AG04450 (cell line): Measurements from ENCODE around the gene SLC39A11. TPM values are rescaled to one million over a fixed set of nuclear protein-coding genes. Genes with fewer than 3 reads are reported as not detected.

Source experiments
- CTCF ChIA-PET: fragments of 300-600, 350-600 bp; formaldehyde crosslinking; extraction: SDS; loops from one replicate; lab custom pipeline; 2022; ENCODE audit warnings: antibody characterized with exemption, inconsistent platforms; lab: Charles Lee
- POLR2A ChIA-PET: fragments of 350-600 bp; formaldehyde crosslinking; extraction: SDS; loops from one replicate; lab custom pipeline; 2021; ENCODE audit warnings: antibody characterized with exemption, inconsistent platforms; lab: Yijun Ruan, JAX
- DNase-seq: peaks from one replicate; pipeline ENCODE4 v3.0.0-alpha.2; 2011; ENCODE audit warnings: low read depth, low spot score
- H3K27ac ChIP-seq: one replicate; pipeline ENCODE4 v1.5.1; 2012; ENCODE audit warnings: low read depth, low read length, control low read depth
- H3K27me3 ChIP-seq: one replicate; pipeline ENCODE4 v1.6.0; 2012; ENCODE audit warnings: low read length; ENCODE audit not compliant: control insufficient read depth, insufficient read depth
- H3K4me3 ChIP-seq: 2 replicates; pipeline ENCODE4 v1.5.1; 2011; ENCODE audit warnings: mild to moderate bottlenecking, low read depth, low read length, control low read depth
- H3K9me3 ChIP-seq: 2 replicates; pipeline ENCODE4 v1.5.1; 2012; ENCODE audit warnings: low read length; ENCODE audit not compliant: control insufficient read depth, insufficient read depth
- CTCF ChIP-seq: IDR thresholded peaks from 2 replicates; pipeline ENCODE4 v1.5.1; 2011; ENCODE audit warnings: low read depth, low read length, control low read depth, inconsistent platforms
- polyA plus RNA-seq: library from polyadenylated mRNA; depleted of rRNA; stranded (reverse); fragments of >200 nt; gene quantifications from 2 replicates; pipeline ENCODE4 v1.2.3, GENCODE V29; 2011

Gene SLC39A11
- polyA plus RNA-seq, 1 experiment: 18.0 TPM

GRCh38 chr17:72691586-72691985 lies 400.9 kb downstream of the SLC39A11 start:
- peak; percentile 78 for DNase-seq
- TF ChIP-seq CTCF: no peak
- ChIA-PET POLR2A (interaction anchor here (1.2 to 2.2 kb wide), 3 partner anchors 99 to 103 kb away, joined by 3 to 10 read pairs (median 4); no protein-coding TSS in a partner anchor), CTCF (interaction anchor here (1.3 to 2.6 kb wide), 2 partner anchors 131 to 500 kb away, joined by 3 to 7 read pairs; no protein-coding TSS in a partner anchor)
- H3K27ac ChIP-seq: peak overlapping the region; percentile 82
- H3K27me3 ChIP-seq: no peaks in the 10 kb centered on the region
- no peak overlapping the region for H3K4me3 ChIP-seq
- no peaks in the 10 kb centered on the region for H3K9me3 ChIP-seq

- H3K4me3 ChIP-seq: no peak overlapping the region
- no peaks in the 10 kb centered on the region for H3K27me3 ChIP-seq
- no peak for DNase-seq
- peak overlapping the region; percentile 58 for H3K27ac ChIP-seq
- CTCF ChIA-PET: interaction anchor here (1.0 to 2.6 kb wide), 5 partner anchors 131 to 500 kb away, joined by 3 to 7 read pairs (median 3); no protein-coding TSS in a partner anchor
- no peak for TF ChIP-seq CTCF
- POLR2A ChIA-PET: interaction anchor here (1.2 to 2.2 kb wide), 3 partner anchors 98 to 103 kb away, joined by 3 to 10 read pairs (median 4); no protein-coding TSS in a partner anchor
- H3K9me3 ChIP-seq: no peaks in the 10 kb centered on the region
These were observed 401.5 kb downstream of the SLC39A11 start for GRCh38 chr17:72691017-72691416.

- no peak for DNase-seq
- Histone ChIP-seq H3K27ac (no peak overlapping the region), H3K27me3 (no peaks in the 10 kb centered on the region), H3K4me3 (no peak overlapping the region), H3K9me3 (no peaks in the 10 kb centered on the region)
- TF ChIP-seq CTCF: no peak
- CTCF ChIA-PET: interaction anchor here (2.2 kb wide), 1 partner anchor 38 kb away, joined by 7 read pairs; no protein-coding TSS in a partner anchor
- POLR2A ChIA-PET: interaction anchor here (1.3 kb wide), 1 partner anchor 95 kb away, joined by 4 read pairs; no protein-coding TSS in a partner anchor
These were observed 404.6 kb downstream of the SLC39A11 start for GRCh38 chr17:72687886-72688285.

GRCh38 chr17:72684405-72685020 lies 408.0 kb downstream of the SLC39A11 start:
- H3K27ac ChIP-seq: peak overlapping the region; percentile 91

More at GRCh38 chr17:72684405-72685020, 408.0 kb downstream of the SLC39A11 start:
- TF ChIP-seq CTCF: no peak
- Histone ChIP-seq H3K9me3 (peaks cover 6% of the 10 kb centered on the region; the same call in 1 of the 2 replicates), H3K27me3 (no peaks in the 10 kb centered on the region), H3K4me3 (no peak overlapping the region)
- no peak for DNase-seq
- ChIA-PET POLR2A (interaction anchor here (1.2 to 1.7 kb wide), 2 partner anchors 92 to 93 kb away, joined by 4 read pairs; no protein-coding TSS in a partner anchor), CTCF (interaction anchor here (0.7 to 1.0 kb wide), 3 partner anchors 14 to 507 kb away, joined by 3 to 5 read pairs (median 4); no protein-coding TSS in a partner anchor)
